ENCODE measurements around the gene SMYD4. TPM values are rescaled to one million over a fixed set of nuclear protein-coding genes. Genes with fewer than 3 reads are reported as not detected.

Gene SMYD4
- total and polyA plus RNA-seq, 2 donors (not counting 1 experiment from before 2014, with no cell fraction given), result 11.9 to 37.5 TPM

DNA sequence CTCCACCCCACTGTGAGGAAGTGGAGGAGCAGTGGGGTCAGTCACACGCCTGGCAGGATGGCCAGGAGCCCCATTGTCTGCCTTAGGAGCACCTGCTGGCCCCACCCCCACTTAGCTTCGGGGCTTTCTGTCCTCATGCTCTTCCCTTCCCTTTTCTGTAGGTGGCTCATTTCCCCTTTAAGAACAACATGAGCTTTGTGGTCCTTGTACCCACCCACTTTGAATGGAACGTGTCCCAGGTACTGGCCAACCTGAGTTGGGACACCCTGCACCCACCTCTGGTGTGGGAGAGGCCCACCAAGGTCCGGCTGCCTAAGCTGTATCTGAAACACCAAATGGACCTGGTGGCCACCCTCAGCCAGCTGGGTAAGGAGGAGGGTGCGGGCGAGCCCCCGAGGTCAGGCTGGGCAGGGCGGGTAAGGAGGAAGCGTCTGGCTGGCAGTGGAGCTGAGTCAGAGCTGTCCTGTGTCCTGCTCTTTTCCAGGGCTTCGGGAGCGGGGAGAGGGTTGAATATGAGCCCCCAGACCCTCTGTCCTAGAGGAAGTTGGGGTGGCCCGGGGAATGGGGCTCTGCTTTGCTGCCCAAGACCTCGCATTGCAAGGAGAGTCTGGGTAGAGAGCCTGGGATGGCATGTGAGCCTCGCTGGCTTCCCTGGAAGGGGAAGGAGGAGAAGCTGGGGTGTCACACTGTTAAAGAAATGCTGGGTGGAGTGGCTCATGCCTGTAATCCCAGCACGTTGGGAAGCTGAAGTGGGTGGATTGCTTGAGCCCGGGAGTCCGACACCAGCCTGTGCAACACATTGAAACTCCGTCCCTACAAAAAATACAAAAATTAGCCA, 77.1 kb downstream of the SMYD4 start:
- H3K4me2 ChIP-seq (replicated peaks; ENCODE audit: low read depth, low read length, poor library complexity, severe bottlenecking), result peak overlapping the region; percentile 72
- intact Hi-C loops (cut with micrococcal nuclease), result loop anchor here (1.0 kb wide), 2 partner anchors 12 to 30 kb away; no protein-coding TSS in a partner anchor
- no peaks in the 10 kb centered on the region for H3K27me3 ChIP-seq (replicated peaks in 1 of 4; ENCODE audit: control extremely low read depth in 1 of 4, control insufficient read depth in 3 of 4, insufficient read depth in 4 of 4, low read length in 3 of 4)
- Mint-ChIP-seq H3K9me3 (ENCODE audit: insufficient read depth) (no peaks in the 10 kb centered on the region), H3K4me3 (peak overlapping the region; percentile 67), H3K27ac (peak overlapping the region; percentile 82), H3K4me1 (peaks cover 15% of the 10 kb centered on the region), H3K27me3 (no peaks in the 10 kb centered on the region)
- ChIA-PET CTCF (interaction anchor here (0.7 to 3.6 kb wide), 11 partner anchors 8 to 84 kb away, joined by 3 to 58 read pairs (median 7); partner anchors contain the start of genes RPA1 and SMYD4), POLR2A (interaction anchor here (0.5 to 2.5 kb wide), 8 partner anchors 10 to 176 kb away, joined by 4 to 17 read pairs (median 6); partner anchors contain the start of genes SERPINF1 and WDR81)
- no peaks in the 10 kb centered on the region for H3K79me2 ChIP-seq (ENCODE audit: control insufficient read depth, insufficient read depth, low read length)
- peak; percentile 82 for ATAC-seq (ENCODE audit: low read depth)
- peak; percentile 75 for DNase-seq
- H3K9me3 ChIP-seq (ENCODE audit: control extremely low read depth in 1 of 3, control insufficient read depth in 2 of 3, insufficient read depth in 1 of 3, low read length in 2 of 3), result no peaks in the 10 kb centered on the region
- peak overlapping the region in 1 of 2 donors; percentile 6 for H3K27ac ChIP-seq (ENCODE audit: low read length in 2 of 2)
- no peaks in the 10 kb centered on the region for H4K20me1 ChIP-seq (ENCODE audit: control insufficient read depth, insufficient read depth, low read length, poor library complexity, severe bottlenecking)
- TF ChIP-seq, protein P1, sequence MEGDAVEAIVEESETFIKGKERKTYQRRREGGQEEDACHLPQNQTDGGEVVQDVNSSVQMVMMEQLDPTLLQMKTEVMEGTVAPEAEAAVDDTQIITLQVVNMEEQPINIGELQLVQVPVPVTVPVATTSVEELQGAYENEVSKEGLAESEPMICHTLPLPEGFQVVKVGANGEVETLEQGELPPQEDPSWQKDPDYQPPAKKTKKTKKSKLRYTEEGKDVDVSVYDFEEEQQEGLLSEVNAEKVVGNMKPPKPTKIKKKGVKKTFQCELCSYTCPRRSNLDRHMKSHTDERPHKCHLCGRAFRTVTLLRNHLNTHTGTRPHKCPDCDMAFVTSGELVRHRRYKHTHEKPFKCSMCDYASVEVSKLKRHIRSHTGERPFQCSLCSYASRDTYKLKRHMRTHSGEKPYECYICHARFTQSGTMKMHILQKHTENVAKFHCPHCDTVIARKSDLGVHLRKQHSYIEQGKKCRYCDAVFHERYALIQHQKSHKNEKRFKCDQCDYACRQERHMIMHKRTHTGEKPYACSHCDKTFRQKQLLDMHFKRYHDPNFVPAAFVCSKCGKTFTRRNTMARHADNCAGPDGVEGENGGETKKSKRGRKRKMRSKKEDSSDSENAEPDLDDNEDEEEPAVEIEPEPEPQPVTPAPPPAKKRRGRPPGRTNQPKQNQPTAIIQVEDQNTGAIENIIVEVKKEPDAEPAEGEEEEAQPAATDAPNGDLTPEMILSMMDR (IDR thresholded peaks at IDR 0.05), result no peak
- TF ChIP-seq EZH2 (IDR thresholded peaks at IDR 0.05; ENCODE audit: borderline replicate concordance, insufficient read depth, low read depth, low read length, poor library complexity, severe bottlenecking), result no peak
- H3K4me1 ChIP-seq (ENCODE audit: control insufficient read depth in 2 of 2, insufficient read depth in 2 of 2, low read length in 2 of 2), result peaks cover 10 to 15% of the 10 kb centered on the region in 2 donors
- peak overlapping the region; percentile 61 for H2AFZ ChIP-seq (ENCODE audit: insufficient read depth, low read depth, low read length, poor library complexity, severe bottlenecking)
- H3K4me3 ChIP-seq (ENCODE audit: control extremely low read depth in 1 of 5, extremely low read depth in 1 of 5, insufficient read depth in 1 of 5, low read depth in 2 of 5, low read length in 4 of 5), result peak overlapping the region in 2 of 5 experiments; percentile 17 to 21
- H3K9ac ChIP-seq (ENCODE audit: low read length), result peak overlapping the region; percentile 20
- no peaks in the 10 kb centered on the region for H3K36me3 ChIP-seq (replicated peaks in 1 of 2; ENCODE audit: control extremely low read depth in 1 of 2, control insufficient read depth in 1 of 2, extremely low read depth in 1 of 2, insufficient read depth in 2 of 2, low read length in 1 of 2)
- 26% methylated on average over 13 of the region's 18 CpGs for WGBS (ENCODE audit: insufficient coverage)

DNA sequence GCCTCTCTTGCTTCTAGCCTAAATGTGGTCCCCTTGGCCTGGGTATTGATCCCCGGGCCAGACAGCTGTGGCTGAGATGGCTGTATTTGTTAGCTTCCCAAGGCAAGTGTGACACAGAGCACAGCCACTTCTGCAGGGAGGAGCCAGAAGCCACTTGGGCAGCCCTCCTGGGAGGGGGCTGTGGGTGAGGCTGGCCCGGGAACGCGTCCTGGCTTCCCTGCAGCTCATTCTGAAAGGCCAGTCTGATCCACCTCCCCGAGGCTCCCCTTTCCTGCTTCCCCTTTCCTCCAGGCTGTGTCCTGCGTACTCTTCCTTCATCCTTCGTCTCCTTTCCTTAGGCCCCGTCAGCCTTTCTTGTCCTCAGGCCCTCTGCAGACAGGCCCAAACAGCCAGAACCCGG, 79.1 kb downstream of the SMYD4 start:
- no peak overlapping the region for H3K27ac Mint-ChIP-seq
- Histone ChIP-seq H3K27ac (ENCODE audit: low read length in 2 of 2) (no peak overlapping the region), H3K4me2 (replicated peaks; ENCODE audit: low read depth, low read length, poor library complexity, severe bottlenecking) (no peak overlapping the region), H3K79me2 (ENCODE audit: control insufficient read depth, insufficient read depth, low read length) (no peaks in the 10 kb centered on the region), H3K36me3 (replicated peaks in 1 of 2; ENCODE audit: control extremely low read depth in 1 of 2, control insufficient read depth in 1 of 2, extremely low read depth in 1 of 2, insufficient read depth in 2 of 2, low read length in 1 of 2) (no peaks in the 10 kb centered on the region), H3K27me3 (replicated peaks in 1 of 4; ENCODE audit: control extremely low read depth in 1 of 4, control insufficient read depth in 3 of 4, insufficient read depth in 4 of 4, low read length in 3 of 4) (no peaks in the 10 kb centered on the region), H3K4me1 (ENCODE audit: control insufficient read depth in 2 of 2, insufficient read depth in 2 of 2, low read length in 2 of 2) (peaks cover 10 to 15% of the 10 kb centered on the region in 2 donors), H4K20me1 (ENCODE audit: control insufficient read depth, insufficient read depth, low read length, poor library complexity, severe bottlenecking) (no peaks in the 10 kb centered on the region), H3K4me3 (ENCODE audit: control extremely low read depth in 1 of 5, extremely low read depth in 1 of 5, insufficient read depth in 1 of 5, low read depth in 2 of 5, low read length in 4 of 5) (no peak overlapping the region), H3K9me3 (ENCODE audit: control extremely low read depth in 1 of 3, control insufficient read depth in 2 of 3, insufficient read depth in 1 of 3, low read length in 2 of 3) (no peaks in the 10 kb centered on the region), H3K9ac (ENCODE audit: low read length) (no peak overlapping the region), H2AFZ (ENCODE audit: insufficient read depth, low read depth, low read length, poor library complexity, severe bottlenecking) (no peak overlapping the region)
- WGBS (ENCODE audit: insufficient coverage), result over 99% methylated on average over 9 of the region's 9 CpGs
- TF ChIP-seq, protein P1 (IDR thresholded peaks at IDR 0.05), result no peak
- no peak for TF ChIP-seq EZH2 (IDR thresholded peaks at IDR 0.05; ENCODE audit: borderline replicate concordance, insufficient read depth, low read depth, low read length, poor library complexity, severe bottlenecking)
- no peak for ATAC-seq (ENCODE audit: low read depth)
- ChIA-PET POLR2A (no interaction called here), CTCF (interaction anchor here (3.6 kb wide), 1 partner anchor 30 kb away, joined by 39 read pairs; no protein-coding TSS in a partner anchor)
- DNase-seq, result no peak
- intact Hi-C loops (cut with micrococcal nuclease), result no loop called here
- no peaks in the 10 kb centered on the region for H3K27me3 Mint-ChIP-seq
- no peaks in the 10 kb centered on the region for H3K9me3 Mint-ChIP-seq (ENCODE audit: insufficient read depth)
- peaks cover 14% of the 10 kb centered on the region for H3K4me1 Mint-ChIP-seq
- no peak overlapping the region for H3K4me3 Mint-ChIP-seq

Data from B cell (primary cell).